ENCODE measurements around the gene GATA5.

DNA sequence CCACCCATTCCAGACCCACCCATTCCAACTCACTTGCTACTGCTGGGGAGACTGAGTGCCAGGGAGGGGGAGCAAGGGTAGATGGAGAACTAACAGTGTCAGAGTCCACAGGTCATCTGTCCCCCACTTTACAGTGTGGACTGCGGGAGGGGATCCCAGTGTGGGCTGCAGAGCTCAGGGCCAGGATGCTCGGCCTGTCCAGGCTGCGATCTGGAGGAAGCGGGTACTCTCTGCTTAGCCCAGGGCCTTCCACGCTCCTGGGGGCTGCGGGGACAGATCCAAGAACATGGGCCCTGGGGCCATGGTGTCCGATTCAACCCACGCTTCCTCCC lies 14.1 kb upstream of the GATA5 start:
- TF ChIP-seq CTCF (conservative IDR thresholded peaks at IDR 0.05 in 1 of 2, IDR thresholded peaks at IDR 0.05 in 1 of 2; ENCODE audit: extremely low read depth in 1 of 2, insufficient read depth in 1 of 2, low read depth in 1 of 2, low read length in 2 of 2): no peak
- TF ChIP-seq EZH2 (IDR thresholded peaks at IDR 0.05; ENCODE audit: borderline replicate concordance, low read length): no peak
